Calu3 (cell line): ENCODE data around the gene SULT4A1. TPM values are rescaled to one million over a fixed set of nuclear protein-coding genes. Genes with fewer than 3 reads are reported as not detected.
"Not testable (repeated sequence)": the region's sequence is repeated elsewhere in the genome, so short reads cannot be mapped to it uniquely, and the experiment has no call there.

Source experiments
- BruUV-seq: library from RNA; stranded (reverse); fragments of 400-500 nt; replicated peaks from 2 replicates; lab custom pipeline; 2021; lab: Mats Ljungman, UMichigan
- CTCF ChIA-PET: fragments of 300-600 bp; sonication (Branson Sonifier 250); formaldehyde crosslinking; loops from one replicate; lab custom pipeline; 2022; ENCODE audit warnings: antibody characterized with exemption; lab: Charles Lee
- DNase-seq: peaks from one replicate; pipeline ENCODE4 v3.0.0; 2022
- H3K27ac Mint-ChIP-seq: one replicate; pipeline ENCODE4 v1.8.0; 2022; ENCODE audit warnings: mixed read lengths; ENCODE audit not compliant: unreplicated experiment
- H3K27me3 Mint-ChIP-seq: one replicate; pipeline ENCODE4 v1.8.0; 2022; ENCODE audit warnings: mixed read lengths; ENCODE audit not compliant: unreplicated experiment
- H3K36me3 Mint-ChIP-seq: one replicate; pipeline ENCODE4 v1.8.0; 2022; ENCODE audit warnings: mild to moderate bottlenecking, moderate library complexity, mixed read lengths; ENCODE audit not compliant: insufficient read depth, unreplicated experiment
- H3K4me1 Mint-ChIP-seq: one replicate; pipeline ENCODE4 v1.8.0; 2022; ENCODE audit warnings: mild to moderate bottlenecking, low read depth, mixed read lengths; ENCODE audit not compliant: unreplicated experiment
- H3K4me3 Mint-ChIP-seq: one replicate; pipeline ENCODE4 v1.8.0; 2022; ENCODE audit warnings: mild to moderate bottlenecking, low read depth, moderate library complexity, mixed read lengths; ENCODE audit not compliant: unreplicated experiment
- H3K9me3 Mint-ChIP-seq: one replicate; pipeline ENCODE4 v1.8.0; 2022; ENCODE audit warnings: low read depth, mixed read lengths; ENCODE audit not compliant: unreplicated experiment
- intact Hi-C: fragments of 100-400 bp; cut with micrococcal nuclease; formaldehyde crosslinking; loops from one replicate; pipeline ENCODE4 v1.10.0; 2022; ENCODE audit not compliant: unreplicated experiment
- total RNA-seq: library from RNA; stranded (reverse); gene quantifications from 2 replicates; pipeline ENCODE4 v1.2.3, GENCODE V29; 2022
- TF ChIP-seq, protein P1 (sequence below): fragments of 200-600 bp; IDR thresholded peaks from one replicate; pipeline ENCODE4 v1.8.0; 2022; ENCODE audit warnings: antibody characterized with exemption; ENCODE audit not compliant: unreplicated experiment

SULT4A1 gene
- total RNA-seq, 1 experiment from 2014 or later = 9.1 TPM

DNA sequence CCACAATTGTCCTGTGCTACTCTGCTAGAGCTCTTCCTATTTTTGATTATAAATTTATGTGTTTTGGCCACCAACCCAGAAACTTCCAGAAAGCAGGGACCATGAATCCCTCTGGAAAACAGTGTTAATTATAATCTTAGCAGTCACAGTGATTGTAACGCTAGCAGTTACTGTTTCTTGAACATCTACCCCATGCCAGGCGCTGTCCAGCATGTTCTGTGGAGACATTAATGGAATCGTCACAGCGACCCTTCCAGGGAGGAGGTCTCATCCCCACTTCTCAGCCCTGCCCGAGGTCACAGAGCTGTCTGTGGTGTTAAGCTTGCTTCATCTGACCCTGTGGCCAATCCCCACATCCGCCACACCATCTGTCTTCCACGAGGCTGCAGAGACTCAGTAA, 43.4 kb upstream of the SULT4A1 start:
- TF ChIP-seq, protein P1, sequence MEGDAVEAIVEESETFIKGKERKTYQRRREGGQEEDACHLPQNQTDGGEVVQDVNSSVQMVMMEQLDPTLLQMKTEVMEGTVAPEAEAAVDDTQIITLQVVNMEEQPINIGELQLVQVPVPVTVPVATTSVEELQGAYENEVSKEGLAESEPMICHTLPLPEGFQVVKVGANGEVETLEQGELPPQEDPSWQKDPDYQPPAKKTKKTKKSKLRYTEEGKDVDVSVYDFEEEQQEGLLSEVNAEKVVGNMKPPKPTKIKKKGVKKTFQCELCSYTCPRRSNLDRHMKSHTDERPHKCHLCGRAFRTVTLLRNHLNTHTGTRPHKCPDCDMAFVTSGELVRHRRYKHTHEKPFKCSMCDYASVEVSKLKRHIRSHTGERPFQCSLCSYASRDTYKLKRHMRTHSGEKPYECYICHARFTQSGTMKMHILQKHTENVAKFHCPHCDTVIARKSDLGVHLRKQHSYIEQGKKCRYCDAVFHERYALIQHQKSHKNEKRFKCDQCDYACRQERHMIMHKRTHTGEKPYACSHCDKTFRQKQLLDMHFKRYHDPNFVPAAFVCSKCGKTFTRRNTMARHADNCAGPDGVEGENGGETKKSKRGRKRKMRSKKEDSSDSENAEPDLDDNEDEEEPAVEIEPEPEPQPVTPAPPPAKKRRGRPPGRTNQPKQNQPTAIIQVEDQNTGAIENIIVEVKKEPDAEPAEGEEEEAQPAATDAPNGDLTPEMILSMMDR = no peak
- H3K27ac Mint-ChIP-seq = no peak overlapping the region
- no peak for DNase-seq
- BruUV-seq = no TSS peak
- H3K4me1 Mint-ChIP-seq = no peaks in the 10 kb centered on the region
- H3K4me3 Mint-ChIP-seq = no peak overlapping the region
- CTCF ChIA-PET = interaction anchor here (1.2 kb wide), 1 partner anchor 23 kb away, joined by 4 read pairs; no protein-coding TSS in a partner anchor
- H3K27me3 Mint-ChIP-seq = peaks cover 65% of the 10 kb centered on the region
- H3K9me3 Mint-ChIP-seq = no peaks in the 10 kb centered on the region
- no peaks in the 10 kb centered on the region for H3K36me3 Mint-ChIP-seq
- intact Hi-C loops = no loop called here

DNA sequence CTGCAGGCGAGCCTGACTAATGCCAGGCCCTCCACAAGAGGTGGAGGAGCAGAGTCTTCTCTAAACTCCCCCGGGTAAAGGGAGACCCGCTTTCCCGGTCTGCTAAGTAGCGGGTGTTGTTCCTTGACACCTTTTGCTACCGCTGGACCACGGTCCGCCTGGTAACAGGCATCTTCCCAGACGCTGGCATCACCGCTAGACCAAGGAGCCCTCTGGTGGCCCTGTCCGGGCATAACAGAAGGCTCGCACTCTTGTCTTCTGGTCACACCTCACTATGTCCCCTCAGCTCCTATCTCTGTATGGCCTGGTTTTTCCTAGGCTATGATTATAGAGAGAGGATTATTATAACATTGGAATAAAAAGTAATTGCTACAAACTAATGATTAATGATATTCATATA, 42.1 kb upstream of the SULT4A1 start:
- BruUV-seq, H3K27ac Mint-ChIP-seq, H3K9me3 Mint-ChIP-seq, H3K36me3 Mint-ChIP-seq, intact Hi-C loops, H3K4me1 Mint-ChIP-seq, H3K4me3 Mint-ChIP-seq: not testable (repeated sequence)
- CTCF ChIA-PET = interaction anchor here (0.8 to 1.4 kb wide), 2 partner anchors 10 to 41 kb away, joined by 4 to 5 read pairs; no protein-coding TSS in a partner anchor
- H3K27me3 Mint-ChIP-seq = peaks cover 64% of the 10 kb centered on the region
- peak; percentile 51 for DNase-seq

DNA sequence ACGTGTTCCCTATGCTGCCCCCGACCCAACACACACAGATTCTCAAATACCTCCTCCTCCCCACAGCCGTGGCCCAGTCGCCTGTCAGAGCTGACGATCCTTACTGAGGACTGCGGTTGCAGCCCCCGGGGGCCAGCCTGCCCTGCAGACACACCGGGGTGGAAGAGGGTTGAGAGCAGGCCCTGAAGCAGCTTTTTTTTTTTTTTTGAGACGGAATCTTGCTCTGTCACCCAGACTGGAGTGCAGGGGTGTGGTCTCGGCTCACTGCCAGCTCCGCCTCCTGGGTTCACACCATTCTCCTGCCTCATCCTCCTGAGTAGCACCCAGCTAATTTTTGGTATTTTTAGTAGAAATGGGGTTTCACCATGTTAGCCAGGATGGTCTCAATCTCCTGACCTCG, 40.7 kb upstream of the SULT4A1 start:
- H3K4me3 Mint-ChIP-seq, H3K4me1 Mint-ChIP-seq, H3K36me3 Mint-ChIP-seq, H3K9me3 Mint-ChIP-seq, H3K27ac Mint-ChIP-seq, intact Hi-C loops, BruUV-seq, DNase-seq: not testable (repeated sequence)
- H3K27me3 Mint-ChIP-seq = peaks cover 60% of the 10 kb centered on the region
- CTCF ChIA-PET = interaction anchor here (0.5 to 1.0 kb wide), 2 partner anchors 20 to 539 kb away, joined by 3 to 4 read pairs; no protein-coding TSS in a partner anchor

DNA sequence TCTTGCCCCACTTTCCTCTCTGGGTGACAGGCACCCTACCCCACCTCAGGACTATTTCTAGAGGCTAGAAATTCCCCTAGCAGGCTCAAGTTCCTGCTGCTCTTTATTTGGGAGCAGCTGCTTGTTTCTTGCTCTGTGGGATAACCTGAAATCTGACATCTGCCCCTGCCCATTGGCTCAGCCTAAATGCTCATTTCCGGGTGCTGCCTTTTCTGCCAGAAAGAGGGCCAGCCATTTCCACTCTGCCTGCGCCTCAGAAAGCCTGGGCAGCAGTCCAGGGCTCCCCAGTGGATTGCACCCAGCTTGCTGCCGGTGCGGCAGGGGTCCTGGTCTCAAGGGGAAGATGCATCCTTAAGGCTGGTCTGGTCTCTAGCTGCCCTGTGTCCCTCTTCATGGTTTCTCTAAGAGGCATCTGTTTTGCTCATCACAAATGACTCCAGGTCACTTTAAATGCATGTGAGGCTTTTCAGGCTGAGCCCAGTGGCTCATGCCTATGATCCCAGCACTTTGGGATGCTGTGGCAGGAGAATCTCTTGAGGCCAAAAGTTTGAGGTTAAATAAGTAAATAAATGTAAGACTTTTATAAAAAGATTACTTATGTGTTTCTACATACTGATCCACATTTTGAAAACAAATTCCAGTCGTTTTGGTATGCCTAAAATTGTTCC, 39.8 kb upstream of the SULT4A1 start:
- Mint-ChIP-seq H3K9me3 (no peaks in the 10 kb centered on the region), H3K36me3 (no peaks in the 10 kb centered on the region), H3K27ac (no peak overlapping the region), H3K27me3 (peaks cover 60% of the 10 kb centered on the region), H3K4me1 (no peaks in the 10 kb centered on the region), H3K4me3 (no peak overlapping the region)
- intact Hi-C loops = no loop called here
- BruUV-seq = no TSS peak
- TF ChIP-seq, protein P1 = no peak
- no peak for DNase-seq
- CTCF ChIA-PET = interaction anchor here (0.6 kb wide), 1 partner anchor 98 kb away, joined by 4 read pairs; no protein-coding TSS in a partner anchor

DNA sequence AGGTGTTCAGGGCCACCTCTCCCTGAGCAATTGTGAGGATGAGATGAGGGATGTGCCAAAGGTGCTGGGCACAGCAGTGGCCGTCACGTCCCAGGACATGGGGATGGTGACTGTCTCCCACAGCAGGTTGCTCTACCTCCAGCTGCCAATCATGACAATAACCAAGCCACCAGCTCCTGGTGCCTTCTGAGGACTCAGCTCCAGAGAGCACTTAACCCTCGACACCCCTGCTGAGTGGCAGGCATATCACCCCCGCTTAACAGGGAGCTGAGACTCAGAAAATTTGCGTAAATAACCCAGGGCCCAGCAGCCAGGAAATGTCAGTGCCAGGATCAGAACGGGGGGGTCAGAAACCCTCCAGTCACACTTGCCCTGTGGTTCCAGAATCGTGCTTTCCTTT, 37.9 kb upstream of the SULT4A1 start:
- intact Hi-C loops = no loop called here
- Mint-ChIP-seq H3K36me3 (no peaks in the 10 kb centered on the region), H3K27ac (no peak overlapping the region), H3K9me3 (no peaks in the 10 kb centered on the region), H3K27me3 (peaks cover 69% of the 10 kb centered on the region), H3K4me3 (no peak overlapping the region), H3K4me1 (no peaks in the 10 kb centered on the region)
- BruUV-seq = no TSS peak
- CTCF ChIA-PET = interaction anchor here (0.6 kb wide), 1 partner anchor 15 kb away, joined by 5 read pairs; no protein-coding TSS in a partner anchor
- TF ChIP-seq, protein P1 = no peak
- DNase-seq = no peak
